Measurements from ENCODE around the gene CFAP410.
"Not testable (repeated sequence)": the region's sequence is repeated elsewhere in the genome, so short reads cannot be mapped to it uniquely, and the experiment has no call there.

Gene CFAP410

DNA sequence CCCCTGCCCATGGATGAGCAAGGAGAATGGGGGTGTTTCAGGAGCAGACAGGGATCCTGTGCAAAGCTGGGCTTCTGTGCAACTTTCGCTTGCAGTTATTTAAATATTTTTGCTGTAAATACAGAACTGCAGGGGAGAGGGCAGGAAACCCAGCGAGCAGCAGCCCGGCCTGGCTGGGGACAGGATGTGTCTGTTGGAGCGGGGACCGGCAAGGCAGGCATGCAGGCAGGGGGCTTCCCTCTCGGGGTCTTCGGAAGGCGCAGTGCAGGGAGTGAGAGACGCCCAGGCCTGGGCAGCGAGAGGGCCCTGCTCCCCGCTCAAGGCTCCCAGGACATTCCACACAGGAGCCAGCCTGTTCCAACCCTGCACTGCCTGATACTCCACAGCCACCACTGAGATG, 55.2 kb downstream of the CFAP410 start:
- TF ChIP-seq CTCF (IDR thresholded peaks at IDR 0.05): no peak
- no peaks in the 10 kb centered on the region for H3K27me3 ChIP-seq (ENCODE audit: control insufficient read depth, insufficient read depth, low read length)
- no peak overlapping the region for H3K4me2 ChIP-seq (ENCODE audit: low read length)
- H3K9me3 ChIP-seq (ENCODE audit: control insufficient read depth, low read length): no peaks in the 10 kb centered on the region
- H3K36me3 ChIP-seq (ENCODE audit: control insufficient read depth, insufficient read depth, low read length): no peaks in the 10 kb centered on the region
- H3K4me1 ChIP-seq: no peaks in the 10 kb centered on the region
- H3K9ac ChIP-seq: no peak overlapping the region
- H2AFZ ChIP-seq: no peak overlapping the region
- H3K79me2 ChIP-seq: no peaks in the 10 kb centered on the region
- H3K27ac ChIP-seq: no peak overlapping the region
- no peak overlapping the region for H3K4me3 ChIP-seq (ENCODE audit: low read depth, low read length)

GRCh38 chr21:44283211-44283785, 55.9 kb downstream of the CFAP410 start:
- H3K4me3 ChIP-seq (ENCODE audit: low read depth, low read length); H3K4me1 ChIP-seq; H3K9me3 ChIP-seq (ENCODE audit: control insufficient read depth, low read length); H3K9ac ChIP-seq; H3K4me2 ChIP-seq (ENCODE audit: low read length); H3K36me3 ChIP-seq (ENCODE audit: control insufficient read depth, insufficient read depth, low read length); H3K27me3 ChIP-seq (ENCODE audit: control insufficient read depth, insufficient read depth, low read length); H3K79me2 ChIP-seq; H2AFZ ChIP-seq; H3K27ac ChIP-seq: not testable (repeated sequence)

GRCh38 chr21:44282370-44282769, 56.8 kb downstream of the CFAP410 start:
- TF ChIP-seq CTCF (IDR thresholded peaks at IDR 0.05): no peak
- H3K9me3 ChIP-seq (ENCODE audit: control insufficient read depth, low read length): no peaks in the 10 kb centered on the region
- H3K4me3 ChIP-seq (ENCODE audit: low read depth, low read length): no peak overlapping the region
- H3K27ac ChIP-seq: no peak overlapping the region
- no peaks in the 10 kb centered on the region for H3K27me3 ChIP-seq (ENCODE audit: control insufficient read depth, insufficient read depth, low read length)
- H3K79me2 ChIP-seq: no peaks in the 10 kb centered on the region
- H3K9ac ChIP-seq: no peak overlapping the region
- no peaks in the 10 kb centered on the region for H3K4me1 ChIP-seq
- no peak overlapping the region for H3K4me2 ChIP-seq (ENCODE audit: low read length)
- no peaks in the 10 kb centered on the region for H3K36me3 ChIP-seq (ENCODE audit: control insufficient read depth, insufficient read depth, low read length)
- H2AFZ ChIP-seq: no peak overlapping the region

DNA sequence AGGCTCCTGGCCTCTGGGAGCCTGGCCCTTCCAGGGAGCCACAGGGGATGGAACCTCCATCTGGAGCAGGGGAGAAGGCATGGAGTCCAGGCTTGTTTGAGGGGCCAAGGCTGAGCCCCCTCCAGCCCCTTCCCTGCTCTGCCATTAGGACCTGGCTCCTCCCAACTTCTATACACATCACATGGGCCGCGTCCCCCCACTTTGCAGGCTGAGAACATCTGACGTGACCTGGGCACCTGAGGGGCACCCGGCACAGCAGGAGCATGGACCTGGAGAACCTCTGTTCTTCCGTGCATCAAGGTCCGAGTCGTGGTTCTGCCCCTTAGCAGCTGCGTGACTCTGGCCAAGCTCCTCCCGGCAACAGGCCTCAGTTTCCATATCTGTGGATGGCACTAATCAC, 57.4 kb downstream of the CFAP410 start:
- H3K4me3 ChIP-seq (ENCODE audit: low read depth, low read length): no peak overlapping the region
- TF ChIP-seq CTCF (IDR thresholded peaks at IDR 0.05): no peak
- no peak overlapping the region for H2AFZ ChIP-seq
- H3K27me3 ChIP-seq (ENCODE audit: control insufficient read depth, insufficient read depth, low read length): no peaks in the 10 kb centered on the region
- H3K9ac ChIP-seq: no peak overlapping the region
- H3K79me2 ChIP-seq: no peaks in the 10 kb centered on the region
- H3K4me1 ChIP-seq: no peaks in the 10 kb centered on the region
- no peak overlapping the region for H3K27ac ChIP-seq
- H3K4me2 ChIP-seq (ENCODE audit: low read length): no peak overlapping the region
- no peaks in the 10 kb centered on the region for H3K36me3 ChIP-seq (ENCODE audit: control insufficient read depth, insufficient read depth, low read length)
- H3K9me3 ChIP-seq (ENCODE audit: control insufficient read depth, low read length): no peaks in the 10 kb centered on the region

GRCh38 chr21:44279354-44280260, 59.6 kb downstream of the CFAP410 start:
- no peaks in the 10 kb centered on the region for H3K4me1 ChIP-seq
- no peak overlapping the region for H3K4me2 ChIP-seq (ENCODE audit: low read length)
- H3K9me3 ChIP-seq (ENCODE audit: control insufficient read depth, low read length): no peaks in the 10 kb centered on the region
- no peak overlapping the region for H2AFZ ChIP-seq
- no peak overlapping the region for H3K4me3 ChIP-seq (ENCODE audit: low read depth, low read length)
- no peak overlapping the region for H3K27ac ChIP-seq
- no peak overlapping the region for H3K9ac ChIP-seq
- no peak for TF ChIP-seq CTCF (IDR thresholded peaks at IDR 0.05)
- H3K79me2 ChIP-seq: no peaks in the 10 kb centered on the region
- H3K36me3 ChIP-seq (ENCODE audit: control insufficient read depth, insufficient read depth, low read length): no peaks in the 10 kb centered on the region
- no peaks in the 10 kb centered on the region for H3K27me3 ChIP-seq (ENCODE audit: control insufficient read depth, insufficient read depth, low read length)
